AG10803 (cell line): ENCODE data around the gene GHRL.
A peak's percentile ranks its signal among the peaks of the same experiment; 100 is the strongest.

Source experiments
- DNase-seq: peaks from one replicate; pipeline ENCODE4 v3.0.0; 2010; ENCODE audit warnings: low read depth
- H3K4me3 ChIP-seq: 2 replicates; pipeline ENCODE4 v1.5.1; 2011; ENCODE audit warnings: mild to moderate bottlenecking, low read length, control low read depth
- TF ChIP-seq, protein P1 (sequence below): conservative IDR thresholded peaks from 2 replicates; pipeline ENCODE4 v1.5.1; 2011; ENCODE audit warnings: mild to moderate bottlenecking, low read length, control low read depth, inconsistent platforms

GHRL gene

DNA sequence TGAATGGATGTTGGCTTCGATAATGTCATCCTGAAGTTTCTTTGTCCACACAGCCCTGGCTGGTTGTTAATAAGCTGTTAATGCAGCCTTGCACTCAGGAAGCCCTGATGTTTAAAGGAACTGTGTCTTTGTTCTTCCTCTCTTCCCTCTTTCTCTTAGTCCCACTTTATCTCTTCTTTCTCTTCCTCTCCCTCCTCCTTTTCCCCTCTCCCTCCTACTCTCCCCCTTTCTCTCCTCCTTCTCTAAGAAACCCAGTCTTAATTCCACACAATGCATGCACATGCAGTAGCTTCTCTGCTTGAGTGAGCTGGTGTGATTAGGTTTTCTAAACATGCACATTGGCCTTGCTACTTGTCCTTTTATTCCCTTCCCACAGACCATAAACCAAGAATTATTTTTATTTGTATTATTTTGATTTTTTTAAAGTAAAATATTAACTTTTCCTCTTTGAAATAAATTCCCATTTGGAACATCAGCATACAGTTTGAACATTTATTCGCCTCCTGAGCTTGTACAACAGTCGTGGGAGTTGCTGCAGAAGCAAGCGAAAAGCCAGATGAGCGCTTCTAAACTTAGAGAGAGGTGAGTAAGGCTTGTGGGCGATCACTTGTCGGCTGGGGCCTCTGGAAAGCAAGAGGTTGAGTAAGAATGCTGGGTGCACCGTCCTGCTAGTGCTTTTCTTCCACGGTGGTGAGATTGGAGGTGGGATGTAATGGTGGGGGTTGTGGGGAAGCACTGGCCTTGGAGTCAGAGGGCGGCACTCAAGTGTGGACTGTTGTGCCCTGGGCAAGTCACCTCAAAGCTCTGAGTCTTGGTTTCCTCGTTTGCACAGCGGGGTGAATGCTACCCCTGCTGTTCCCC lies 7.2 kb downstream of the GHRL start:
- DNase-seq, result no peak
- TF ChIP-seq, protein P1, sequence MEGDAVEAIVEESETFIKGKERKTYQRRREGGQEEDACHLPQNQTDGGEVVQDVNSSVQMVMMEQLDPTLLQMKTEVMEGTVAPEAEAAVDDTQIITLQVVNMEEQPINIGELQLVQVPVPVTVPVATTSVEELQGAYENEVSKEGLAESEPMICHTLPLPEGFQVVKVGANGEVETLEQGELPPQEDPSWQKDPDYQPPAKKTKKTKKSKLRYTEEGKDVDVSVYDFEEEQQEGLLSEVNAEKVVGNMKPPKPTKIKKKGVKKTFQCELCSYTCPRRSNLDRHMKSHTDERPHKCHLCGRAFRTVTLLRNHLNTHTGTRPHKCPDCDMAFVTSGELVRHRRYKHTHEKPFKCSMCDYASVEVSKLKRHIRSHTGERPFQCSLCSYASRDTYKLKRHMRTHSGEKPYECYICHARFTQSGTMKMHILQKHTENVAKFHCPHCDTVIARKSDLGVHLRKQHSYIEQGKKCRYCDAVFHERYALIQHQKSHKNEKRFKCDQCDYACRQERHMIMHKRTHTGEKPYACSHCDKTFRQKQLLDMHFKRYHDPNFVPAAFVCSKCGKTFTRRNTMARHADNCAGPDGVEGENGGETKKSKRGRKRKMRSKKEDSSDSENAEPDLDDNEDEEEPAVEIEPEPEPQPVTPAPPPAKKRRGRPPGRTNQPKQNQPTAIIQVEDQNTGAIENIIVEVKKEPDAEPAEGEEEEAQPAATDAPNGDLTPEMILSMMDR, result no peak
- no peak overlapping the region for H3K4me3 ChIP-seq

DNA sequence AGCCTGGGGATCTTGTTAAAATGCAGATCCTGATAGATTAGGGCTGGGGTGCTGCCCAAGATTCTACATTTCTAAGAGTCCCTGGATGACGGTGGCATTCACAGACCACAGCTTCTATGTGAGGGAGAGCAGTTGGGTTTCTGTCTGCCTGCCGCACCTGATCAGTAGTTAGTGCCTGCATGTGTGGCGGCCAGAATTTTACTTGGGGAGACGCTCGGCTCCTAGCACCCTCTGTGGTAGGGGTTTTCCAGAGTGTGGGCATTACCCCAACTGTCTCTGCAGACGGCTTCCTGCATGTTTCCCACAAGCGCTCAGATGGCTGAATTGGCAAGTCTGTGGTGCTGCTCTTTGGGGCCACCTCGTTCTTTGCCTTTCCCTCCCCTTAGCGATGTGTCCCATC lies 8.3 kb downstream of the GHRL start:
- no peak for DNase-seq
- TF ChIP-seq, protein P1, result no peak
- H3K4me3 ChIP-seq, result no peak overlapping the region

DNA sequence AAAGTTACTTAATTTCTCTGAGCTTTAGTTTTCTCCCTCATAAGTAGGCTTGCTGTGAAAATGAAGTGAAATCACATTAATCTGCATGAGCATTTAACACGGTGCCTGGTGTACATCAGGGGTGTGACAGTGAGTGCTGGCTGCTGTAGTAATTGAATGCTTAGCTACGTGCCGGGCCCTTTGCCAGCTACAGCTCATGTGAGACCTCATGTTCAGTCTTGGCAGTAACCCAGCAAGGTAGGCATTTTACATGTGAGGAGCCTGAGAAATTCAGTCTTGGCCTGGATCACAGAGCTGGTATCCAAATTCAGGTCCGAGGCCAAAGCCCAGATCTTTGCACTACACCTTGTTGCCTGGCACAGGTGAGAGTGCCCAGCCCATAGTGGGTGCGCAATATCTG lies 9.1 kb downstream of the GHRL start:
- no peak for DNase-seq
- TF ChIP-seq, protein P1, result no peak
- no peak overlapping the region for H3K4me3 ChIP-seq

DNA sequence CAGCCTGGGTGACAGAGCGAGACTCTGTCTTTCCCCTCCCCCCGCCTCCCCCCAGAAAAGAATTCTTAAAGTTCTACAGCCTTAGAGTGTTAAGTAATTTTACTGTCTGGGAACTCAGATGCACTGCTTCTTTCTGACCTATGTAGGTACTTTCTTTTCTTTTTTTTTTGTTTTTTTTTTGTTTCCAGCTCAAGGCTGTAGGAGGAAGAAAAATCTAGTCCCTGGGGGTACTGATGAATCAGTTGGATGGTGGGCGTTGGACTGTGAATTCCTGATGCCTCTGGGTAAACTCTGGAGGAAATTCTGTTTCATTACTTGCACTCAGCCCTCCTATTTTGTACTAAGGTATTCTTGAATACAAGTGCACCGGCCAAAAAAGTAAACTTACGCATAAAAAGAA lies 10.8 kb downstream of the GHRL start:
- TF ChIP-seq, protein P1, result no peak
- H3K4me3 ChIP-seq, result no peak overlapping the region
- peak; percentile 14 for DNase-seq

DNA sequence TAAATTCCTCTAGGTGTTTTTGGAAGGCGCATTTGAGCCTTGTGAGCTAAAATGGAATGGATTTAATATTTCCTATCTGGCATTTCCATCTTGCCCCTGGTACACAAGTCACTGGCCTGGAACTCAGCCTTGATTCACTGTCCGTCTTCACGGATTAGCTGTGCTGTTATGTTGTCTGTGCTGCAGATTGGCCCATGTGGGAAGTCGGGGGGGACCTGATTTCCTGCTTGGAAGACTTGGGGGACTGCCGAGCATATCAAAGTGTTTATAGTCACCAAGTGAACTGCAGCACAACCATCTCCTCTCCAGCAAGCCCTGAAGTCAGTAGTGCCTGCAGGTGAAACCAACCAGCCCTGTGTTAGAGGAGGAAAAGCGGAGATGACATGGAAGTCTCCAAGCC lies 12.2 kb downstream of the GHRL start:
- TF ChIP-seq, protein P1, result no peak
- H3K4me3 ChIP-seq, result no peak overlapping the region
- no peak for DNase-seq

DNA sequence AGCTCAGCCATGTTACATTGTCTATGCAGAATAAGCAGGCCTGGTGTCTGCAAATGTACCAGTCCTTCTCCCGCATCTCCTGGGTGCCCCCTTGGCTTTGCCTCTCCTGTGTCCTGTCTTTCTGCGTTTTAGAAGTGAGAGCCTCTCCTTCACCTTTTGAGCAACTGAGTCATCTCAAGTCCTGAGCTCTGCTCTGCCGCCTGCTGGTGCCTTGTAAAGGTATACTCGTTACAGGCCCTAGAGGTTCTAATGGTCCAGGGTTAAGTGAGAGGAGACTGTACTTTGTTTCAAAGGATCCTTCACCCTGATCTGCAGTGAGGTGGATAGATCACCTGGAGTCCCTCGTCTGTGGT lies 12.6 kb downstream of the GHRL start:
- no peak for DNase-seq
- TF ChIP-seq, protein P1, result no peak
- H3K4me3 ChIP-seq, result no peak overlapping the region
